PC-9 (cell line): ENCODE measurements around the gene EEPD1. TPM values are rescaled to one million over a fixed set of nuclear protein-coding genes. Genes with fewer than 3 reads are reported as not detected.
A peak's percentile ranks its signal among the peaks of the same experiment; 100 is the strongest.
"Not testable (repeated sequence)": the region's sequence is repeated elsewhere in the genome, so short reads cannot be mapped to it uniquely, and the experiment has no call there.

ENCODE experiments used
- BruUV-seq: library from RNA; stranded (reverse); fragments of 400-500 nt; replicated peaks from 2 replicates; lab custom pipeline; 2021; lab: Mats Ljungman, UMichigan
- CTCF ChIA-PET: fragments of 300-600 bp; sonication (Branson Sonifier 250); formaldehyde crosslinking; loops from one replicate; lab custom pipeline; 2022; ENCODE audit warnings: antibody characterized with exemption; lab: Charles Lee
- POLR2A ChIA-PET: fragments of 300-600 bp; sonication (Branson Sonifier 250); formaldehyde crosslinking; loops from one replicate; lab custom pipeline; 2022; ENCODE audit warnings: antibody characterized with exemption; ENCODE audit not compliant: unreplicated experiment; lab: Charles Lee
- DNase-seq, 2 experiments: peaks; one replicate each; pipeline versions ENCODE4 v3.0.0 to v3.0.0-alpha.2; 2015 to 2022; ENCODE audit warnings: mixed read lengths in 1 of 2
- H2AFZ ChIP-seq: fragments of 200-600 bp; sonication (generic); 2 replicates; pipeline ENCODE4 v1.8.1; 2017; ENCODE audit warnings: antibody characterized with exemption
- H3F3A ChIP-seq: fragments of 200-600 bp; sonication (generic); 2 replicates; pipeline ENCODE4 v1.8.1; 2017; ENCODE audit warnings: antibody characterized with exemption, mild to moderate bottlenecking, low read depth; ENCODE audit not compliant: insufficient read depth
- H3K27ac ChIP-seq: fragments of 200-600 bp; sonication (generic); 2 replicates; pipeline ENCODE4 v1.6.1; 2016; ENCODE audit warnings: mixed run types
- H3K27me3 ChIP-seq: fragments of 200-600 bp; sonication (generic); 2 replicates; pipeline ENCODE4 v1.6.1; 2016; ENCODE audit warnings: low read depth, mixed run types; ENCODE audit not compliant: insufficient read depth
- H3K36me3 ChIP-seq: fragments of 200-600 bp; sonication (generic); 2 replicates; pipeline ENCODE4 v1.6.1; 2016; ENCODE audit warnings: low read depth, mixed run types
- H3K4me1 ChIP-seq: fragments of 200-600 bp; sonication (generic); replicated peaks from 2 replicates; pipeline ENCODE4 v1.6.1; 2016; ENCODE audit warnings: mixed run types; ENCODE audit not compliant: insufficient read depth
- H3K4me2 ChIP-seq: fragments of 200-600 bp; sonication (generic); 2 replicates; pipeline ENCODE4 v1.6.1; 2017; ENCODE audit warnings: mixed run types
- H3K4me3 ChIP-seq: fragments of 200-600 bp; sonication (generic); 2 replicates; pipeline ENCODE4 v1.6.1; 2016; ENCODE audit warnings: mixed run types
- H3K79me2 ChIP-seq: fragments of 200-600 bp; sonication (generic); 2 replicates; pipeline ENCODE4 v1.6.1; 2017; ENCODE audit warnings: low read depth, mixed run types
- H3K9me2 ChIP-seq: fragments of 200-600 bp; sonication (generic); 2 replicates; pipeline ENCODE4 v1.8.1; 2017; ENCODE audit warnings: mild to moderate bottlenecking; ENCODE audit not compliant: insufficient read depth
- H3K9me3 ChIP-seq: fragments of 200-600 bp; sonication (generic); 2 replicates; pipeline ENCODE4 v1.8.1; 2016; ENCODE audit warnings: low read depth; ENCODE audit not compliant: insufficient read depth
- H4K20me1 ChIP-seq: fragments of 200-600 bp; sonication (generic); 2 replicates; pipeline ENCODE4 v1.8.1; 2017; ENCODE audit not compliant: insufficient read depth
- EZH2 ChIP-seq: fragments of 200-600 bp; sonication (generic); IDR thresholded peaks from 2 replicates; pipeline ENCODE4 v1.8.0; 2017; ENCODE audit warnings: antibody characterized with exemption, low read depth
- intact Hi-C: fragments of 100-400 bp; cut with micrococcal nuclease; formaldehyde crosslinking; loops from one replicate; pipeline ENCODE4 v1.10.0; 2022; ENCODE audit not compliant: unreplicated experiment
- total RNA-seq: library from RNA; stranded (reverse); gene quantifications from 2 replicates; pipeline ENCODE4 v1.2.3, GENCODE V29; 2021
- TF ChIP-seq, protein P1 (sequence below): fragments of 200-600 bp; sonication (generic); conservative IDR thresholded peaks from 2 replicates; pipeline ENCODE4 v1.6.1; 2017; ENCODE audit warnings: mixed run types, antibody characterized with exemption, mild to moderate bottlenecking, moderate library complexity

Gene EEPD1
- total RNA-seq, 1 experiment from 2014 or later = 6.0 TPM

DNA sequence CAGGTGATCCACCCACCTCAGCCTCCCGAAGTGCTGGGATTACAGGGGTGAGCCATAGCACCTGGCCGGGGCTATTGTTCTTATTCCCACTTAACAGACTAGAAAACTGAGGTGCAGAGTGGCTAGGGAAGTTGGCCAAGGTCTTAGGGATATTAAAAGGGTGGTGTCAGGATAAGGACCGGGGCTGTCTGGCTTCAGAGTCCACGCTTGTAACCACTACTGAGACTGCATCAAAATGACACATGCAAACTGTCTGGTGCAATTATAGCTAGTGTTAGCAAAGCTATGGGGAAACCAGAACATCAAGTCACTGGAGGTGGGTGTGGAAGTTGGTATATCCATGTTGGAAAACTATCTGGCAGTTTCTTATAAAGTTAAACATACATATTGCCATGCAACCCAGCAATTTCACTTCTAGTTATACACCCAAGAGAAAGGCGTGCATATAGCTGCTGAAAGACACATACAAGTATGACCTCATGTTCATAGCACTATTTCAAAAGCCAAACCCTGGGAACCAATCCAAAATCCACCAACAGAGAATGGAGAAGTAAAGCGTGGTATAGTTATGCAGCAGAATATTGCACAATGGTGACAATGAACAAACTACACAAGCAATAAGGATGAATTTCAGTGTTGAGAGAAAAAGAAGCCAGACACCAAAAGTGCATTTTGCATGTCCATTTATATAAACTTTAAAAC is 33.9 kb upstream of the EEPD1 start:
- CTCF ChIA-PET = interaction anchor here (2.0 kb wide), 1 partner anchor 10 kb away, joined by 4 read pairs; no protein-coding TSS in a partner anchor
- Histone ChIP-seq H3K4me1 (peaks cover 60% of the 10 kb centered on the region), H3K9me2 (no peaks in the 10 kb centered on the region), H4K20me1 (no peaks in the 10 kb centered on the region), H3K4me3 (no peak overlapping the region), H3K27ac (peak overlapping the region; percentile 33), H3K36me3 (no peaks in the 10 kb centered on the region), H3K9me3 (peaks cover 5% of the 10 kb centered on the region; the same call in 1 of the 2 replicates), H2AFZ (no peak overlapping the region), H3K27me3 (no peaks in the 10 kb centered on the region), H3F3A (peaks cover 56% of the 10 kb centered on the region), H3K79me2 (no peaks in the 10 kb centered on the region), H3K4me2 (peak overlapping the region; percentile 37)
- POLR2A ChIA-PET = interaction anchor here (0.6 to 0.7 kb wide), 3 partner anchors 10 to 422 kb away, joined by 3 to 11 read pairs (median 4); no protein-coding TSS in a partner anchor
- no TSS peak for BruUV-seq
- intact Hi-C loops = no loop called here
- DNase-seq = peak; percentile 58 to 96
- TF ChIP-seq EZH2 = no peak
- TF ChIP-seq, protein P1, sequence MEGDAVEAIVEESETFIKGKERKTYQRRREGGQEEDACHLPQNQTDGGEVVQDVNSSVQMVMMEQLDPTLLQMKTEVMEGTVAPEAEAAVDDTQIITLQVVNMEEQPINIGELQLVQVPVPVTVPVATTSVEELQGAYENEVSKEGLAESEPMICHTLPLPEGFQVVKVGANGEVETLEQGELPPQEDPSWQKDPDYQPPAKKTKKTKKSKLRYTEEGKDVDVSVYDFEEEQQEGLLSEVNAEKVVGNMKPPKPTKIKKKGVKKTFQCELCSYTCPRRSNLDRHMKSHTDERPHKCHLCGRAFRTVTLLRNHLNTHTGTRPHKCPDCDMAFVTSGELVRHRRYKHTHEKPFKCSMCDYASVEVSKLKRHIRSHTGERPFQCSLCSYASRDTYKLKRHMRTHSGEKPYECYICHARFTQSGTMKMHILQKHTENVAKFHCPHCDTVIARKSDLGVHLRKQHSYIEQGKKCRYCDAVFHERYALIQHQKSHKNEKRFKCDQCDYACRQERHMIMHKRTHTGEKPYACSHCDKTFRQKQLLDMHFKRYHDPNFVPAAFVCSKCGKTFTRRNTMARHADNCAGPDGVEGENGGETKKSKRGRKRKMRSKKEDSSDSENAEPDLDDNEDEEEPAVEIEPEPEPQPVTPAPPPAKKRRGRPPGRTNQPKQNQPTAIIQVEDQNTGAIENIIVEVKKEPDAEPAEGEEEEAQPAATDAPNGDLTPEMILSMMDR = no peak

DNA sequence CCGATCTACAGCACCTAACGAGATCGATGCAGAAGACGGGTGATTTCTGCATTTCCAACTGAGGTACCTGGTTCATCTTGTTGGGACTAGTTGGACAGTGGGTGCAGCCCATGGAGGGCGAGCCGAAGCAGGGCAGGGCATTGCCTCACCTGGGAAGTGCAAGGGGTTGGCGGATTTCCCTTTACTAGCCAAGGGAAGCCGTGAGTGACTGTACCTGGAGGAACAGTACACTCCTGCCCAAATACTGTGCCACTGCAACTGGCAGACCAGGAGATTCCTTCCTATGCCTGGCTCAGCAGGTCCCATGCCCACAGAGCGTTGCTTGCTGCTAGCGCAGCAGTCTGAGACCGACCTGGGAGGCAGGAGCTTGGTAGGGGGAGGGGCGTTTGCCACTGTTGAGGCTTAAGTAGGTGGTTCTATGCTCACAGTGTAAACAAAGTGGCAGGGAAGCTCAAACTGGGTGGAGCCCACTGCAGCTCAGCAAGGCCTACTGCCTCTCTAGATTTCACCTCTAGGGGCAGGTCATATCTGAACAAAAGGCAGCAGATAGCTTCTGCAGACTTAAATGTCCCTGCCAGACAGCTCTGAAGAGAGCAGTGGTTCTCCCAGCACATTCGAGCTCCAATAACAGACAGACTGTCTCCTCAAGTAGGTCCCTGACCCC is 32.9 kb upstream of the EEPD1 start:
- H3K9me2 ChIP-seq, H4K20me1 ChIP-seq, BruUV-seq, H3K79me2 ChIP-seq, H3K27me3 ChIP-seq, H3K27ac ChIP-seq, H3K4me3 ChIP-seq, H3K36me3 ChIP-seq, H2AFZ ChIP-seq, POLR2A ChIA-PET, intact Hi-C loops, H3K9me3 ChIP-seq: not testable (repeated sequence)
- Histone ChIP-seq H3F3A (peaks cover 48% of the 10 kb centered on the region), H3K4me2 (0 out of 2 replicates have a peak overlapping the region, but pooled peaks have one; percentile 37), H3K4me1 (peaks cover 55% of the 10 kb centered on the region)
- CTCF ChIA-PET = interaction anchor here (2.0 kb wide), 1 partner anchor 9 kb away, joined by 4 read pairs; no protein-coding TSS in a partner anchor
- peak in 1 of 2 experiments; percentile 43 for DNase-seq

DNA sequence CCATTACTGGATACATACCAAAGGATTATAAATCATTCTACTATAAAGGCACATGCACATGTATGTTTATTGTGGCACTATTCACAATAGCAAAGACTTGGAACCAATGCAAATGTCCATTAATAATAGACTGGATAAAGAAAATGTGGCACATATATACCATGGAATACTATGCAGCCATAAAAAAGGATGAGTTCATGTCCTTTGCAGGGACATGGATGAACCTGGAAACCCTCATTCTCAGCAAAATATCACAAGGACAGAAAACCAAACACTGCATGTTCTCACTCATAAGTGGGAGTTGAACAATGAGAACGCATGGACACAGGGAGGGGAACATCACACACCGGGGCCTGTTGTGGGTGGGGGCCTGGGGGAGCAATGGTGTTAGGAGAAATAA is 27.4 kb upstream of the EEPD1 start:
- BruUV-seq, H3K79me2 ChIP-seq, CTCF ChIA-PET, H2AFZ ChIP-seq, intact Hi-C loops, H3K9me2 ChIP-seq, H3K27ac ChIP-seq, H4K20me1 ChIP-seq, H3K4me2 ChIP-seq, H3K36me3 ChIP-seq, H3K9me3 ChIP-seq, DNase-seq, H3K4me3 ChIP-seq, H3K27me3 ChIP-seq: not testable (repeated sequence)
- POLR2A ChIA-PET = interaction anchor here (0.7 kb wide), 1 partner anchor 147 kb away, joined by 3 read pairs; no protein-coding TSS in a partner anchor
- Histone ChIP-seq H3K4me1 (peaks cover 34% of the 10 kb centered on the region), H3F3A (peaks cover 13% of the 10 kb centered on the region; the same call in 1 of the 2 replicates)
